ENCODE measurements around the gene MICU1.

DNA sequence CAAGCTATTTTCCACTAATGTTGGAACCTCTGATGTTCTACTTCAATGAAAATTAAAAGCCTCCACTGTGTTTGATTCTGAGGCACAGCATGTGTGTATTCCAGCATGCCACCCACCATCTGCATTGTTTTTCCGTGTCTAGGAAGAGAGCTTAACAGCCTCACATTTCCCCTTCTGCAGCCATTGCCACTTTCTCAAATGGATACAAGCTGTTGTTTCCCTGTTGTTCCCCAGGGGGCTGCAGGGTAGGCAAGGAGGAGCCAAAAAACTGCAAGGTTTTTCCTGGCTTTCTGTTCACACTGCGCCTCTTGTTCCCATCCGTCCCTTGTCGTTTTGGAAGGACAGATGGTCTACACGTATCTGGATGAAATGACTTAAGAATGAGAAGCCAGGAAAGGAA, 198.9 kb downstream of the MICU1 start:
- no peak for TF ChIP-seq ZNF24 (IDR thresholded peaks at IDR 0.05)
- TF ChIP-seq CBX3 (IDR thresholded peaks at IDR 0.05; ENCODE audit: borderline replicate concordance, low read depth), result no peak
- TF ChIP-seq, protein P1, sequence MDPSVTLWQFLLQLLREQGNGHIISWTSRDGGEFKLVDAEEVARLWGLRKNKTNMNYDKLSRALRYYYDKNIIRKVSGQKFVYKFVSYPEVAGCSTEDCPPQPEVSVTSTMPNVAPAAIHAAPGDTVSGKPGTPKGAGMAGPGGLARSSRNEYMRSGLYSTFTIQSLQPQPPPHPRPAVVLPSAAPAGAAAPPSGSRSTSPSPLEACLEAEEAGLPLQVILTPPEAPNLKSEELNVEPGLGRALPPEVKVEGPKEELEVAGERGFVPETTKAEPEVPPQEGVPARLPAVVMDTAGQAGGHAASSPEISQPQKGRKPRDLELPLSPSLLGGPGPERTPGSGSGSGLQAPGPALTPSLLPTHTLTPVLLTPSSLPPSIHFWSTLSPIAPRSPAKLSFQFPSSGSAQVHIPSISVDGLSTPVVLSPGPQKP (IDR thresholded peaks at IDR 0.05; ENCODE audit: low read depth, low read length), result no peak
- no peak for TF ChIP-seq ATF3 (IDR thresholded peaks at IDR 0.05; ENCODE audit: borderline replicate concordance, extremely low read depth, low read depth, low read length)
- TF ChIP-seq CTCF (IDR thresholded peaks at IDR 0.05 in 2 of 3, conservative IDR thresholded peaks at IDR 0.05 in 1 of 3; ENCODE audit: control insufficient read depth in 2 of 3, extremely low read depth in 1 of 3, insufficient read depth in 1 of 3, low read depth in 3 of 3, low read length in 3 of 3), result no peak

All from GM12878 (cell line).